ENCODE measurements around the gene ROBO4.

The ROBO4 gene

DNA sequence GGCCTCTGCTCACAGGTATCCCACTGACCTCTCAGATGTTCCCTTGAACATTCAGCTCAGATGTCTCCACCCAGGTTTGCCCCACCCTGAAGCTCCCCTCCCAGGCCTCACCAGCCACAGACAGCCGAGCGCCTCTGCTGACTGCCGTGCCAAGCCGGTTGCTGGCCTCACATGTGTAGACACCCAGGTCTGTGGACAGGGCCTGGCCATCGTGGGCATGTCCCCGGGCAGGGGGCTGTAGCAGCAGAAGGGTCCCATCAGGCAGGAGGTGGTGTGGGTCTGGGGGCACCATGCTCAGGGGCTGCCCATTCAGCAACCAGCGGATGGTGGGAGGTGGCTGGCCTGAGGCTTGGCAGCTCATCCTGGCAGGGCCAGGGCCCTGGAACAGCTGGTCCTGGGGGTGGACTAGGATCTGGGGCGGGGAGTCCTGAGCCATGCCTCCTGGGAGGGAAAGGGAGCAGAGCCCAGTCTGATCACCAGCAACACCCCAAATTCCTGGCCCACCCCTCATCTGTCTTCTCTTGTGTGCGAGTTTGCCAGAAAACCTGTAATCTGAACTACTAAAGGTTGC, 759 bp downstream of the ROBO4 start:
- peak; percentile 8 for DNase-seq (ENCODE audit: extremely low spot score)
- CTCF ChIA-PET: interaction anchor here (2.6 kb wide), 1 partner anchor 21 kb away, joined by 8 read pairs; no protein-coding TSS in a partner anchor
- POLR2A ChIA-PET: no interaction called here
- TF ChIP-seq, protein P1, sequence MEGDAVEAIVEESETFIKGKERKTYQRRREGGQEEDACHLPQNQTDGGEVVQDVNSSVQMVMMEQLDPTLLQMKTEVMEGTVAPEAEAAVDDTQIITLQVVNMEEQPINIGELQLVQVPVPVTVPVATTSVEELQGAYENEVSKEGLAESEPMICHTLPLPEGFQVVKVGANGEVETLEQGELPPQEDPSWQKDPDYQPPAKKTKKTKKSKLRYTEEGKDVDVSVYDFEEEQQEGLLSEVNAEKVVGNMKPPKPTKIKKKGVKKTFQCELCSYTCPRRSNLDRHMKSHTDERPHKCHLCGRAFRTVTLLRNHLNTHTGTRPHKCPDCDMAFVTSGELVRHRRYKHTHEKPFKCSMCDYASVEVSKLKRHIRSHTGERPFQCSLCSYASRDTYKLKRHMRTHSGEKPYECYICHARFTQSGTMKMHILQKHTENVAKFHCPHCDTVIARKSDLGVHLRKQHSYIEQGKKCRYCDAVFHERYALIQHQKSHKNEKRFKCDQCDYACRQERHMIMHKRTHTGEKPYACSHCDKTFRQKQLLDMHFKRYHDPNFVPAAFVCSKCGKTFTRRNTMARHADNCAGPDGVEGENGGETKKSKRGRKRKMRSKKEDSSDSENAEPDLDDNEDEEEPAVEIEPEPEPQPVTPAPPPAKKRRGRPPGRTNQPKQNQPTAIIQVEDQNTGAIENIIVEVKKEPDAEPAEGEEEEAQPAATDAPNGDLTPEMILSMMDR (IDR thresholded peaks at IDR 0.05; ENCODE audit: control extremely low read depth, extremely low read depth, low read depth, missing control alignments): no peak

GRCh38 chr11:124896071-124896750, 1.5 kb downstream of the ROBO4 start:
- TF ChIP-seq, protein P1 (IDR thresholded peaks at IDR 0.05; ENCODE audit: control extremely low read depth, extremely low read depth, low read depth, missing control alignments): no peak
- peak; percentile 7 for DNase-seq (ENCODE audit: extremely low spot score)
- ChIA-PET CTCF (interaction anchor here (0.9 kb wide), 1 partner anchor 20 kb away, joined by 4 read pairs; no protein-coding TSS in a partner anchor), POLR2A (no interaction called here)

GRCh38 chr11:124895471-124895971, 2.1 kb downstream of the ROBO4 start:
- DNase-seq (ENCODE audit: extremely low spot score): no peak
- CTCF ChIA-PET: interaction anchor here (0.9 kb wide), 1 partner anchor 19 kb away, joined by 4 read pairs; no protein-coding TSS in a partner anchor
- TF ChIP-seq, protein P1 (IDR thresholded peaks at IDR 0.05; ENCODE audit: control extremely low read depth, extremely low read depth, low read depth, missing control alignments): no peak
- POLR2A ChIA-PET: no interaction called here

GRCh38 chr11:124894606-124895430, 2.8 kb downstream of the ROBO4 start:
- TF ChIP-seq, protein P1 (IDR thresholded peaks at IDR 0.05; ENCODE audit: control extremely low read depth, extremely low read depth, low read depth, missing control alignments): no peak
- ChIA-PET POLR2A (no interaction called here), CTCF (interaction anchor here (0.9 kb wide), 1 partner anchor 18 kb away, joined by 4 read pairs; no protein-coding TSS in a partner anchor)
- DNase-seq (ENCODE audit: extremely low spot score): no peak

GRCh38 chr11:124893781-124894401, 3.8 kb downstream of the ROBO4 start:
- TF ChIP-seq, protein P1 (IDR thresholded peaks at IDR 0.05; ENCODE audit: control extremely low read depth, extremely low read depth, low read depth, missing control alignments): no peak
- ChIA-PET POLR2A (no interaction called here), CTCF (no interaction called here)
- no peak for DNase-seq (ENCODE audit: extremely low spot score)
